ENCODE measurements around the gene NINJ2. TPM values are rescaled to one million over a fixed set of nuclear protein-coding genes. Genes with fewer than 3 reads are reported as not detected.

NINJ2 gene
- total RNA-seq, 1 donor from 2014 or later = not detected

DNA sequence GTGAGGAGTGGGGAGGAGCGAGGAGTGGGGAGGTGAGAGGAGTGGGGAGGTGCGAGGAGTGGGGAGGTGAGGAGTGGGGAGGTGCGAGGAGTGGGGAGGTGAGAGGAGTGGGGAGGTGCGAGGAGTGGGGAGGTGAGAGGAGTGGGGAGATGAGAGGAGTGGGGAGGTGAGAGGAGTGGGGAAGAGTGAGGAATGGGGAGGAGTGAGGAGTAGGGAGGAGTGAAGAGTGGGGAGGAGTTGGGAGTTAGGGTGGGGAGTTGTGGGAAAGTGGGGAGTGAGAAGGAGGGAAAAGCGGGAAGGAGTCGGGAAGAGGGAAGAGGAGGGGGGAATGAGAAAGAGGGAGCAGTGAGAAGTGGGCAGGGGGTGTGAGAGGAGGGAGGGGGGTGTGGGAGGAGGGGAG, 117.4 kb downstream of the NINJ2 start:
- H3K27me3 Mint-ChIP-seq = peaks cover 10% of the 10 kb centered on the region
- TF ChIP-seq, protein P1, sequence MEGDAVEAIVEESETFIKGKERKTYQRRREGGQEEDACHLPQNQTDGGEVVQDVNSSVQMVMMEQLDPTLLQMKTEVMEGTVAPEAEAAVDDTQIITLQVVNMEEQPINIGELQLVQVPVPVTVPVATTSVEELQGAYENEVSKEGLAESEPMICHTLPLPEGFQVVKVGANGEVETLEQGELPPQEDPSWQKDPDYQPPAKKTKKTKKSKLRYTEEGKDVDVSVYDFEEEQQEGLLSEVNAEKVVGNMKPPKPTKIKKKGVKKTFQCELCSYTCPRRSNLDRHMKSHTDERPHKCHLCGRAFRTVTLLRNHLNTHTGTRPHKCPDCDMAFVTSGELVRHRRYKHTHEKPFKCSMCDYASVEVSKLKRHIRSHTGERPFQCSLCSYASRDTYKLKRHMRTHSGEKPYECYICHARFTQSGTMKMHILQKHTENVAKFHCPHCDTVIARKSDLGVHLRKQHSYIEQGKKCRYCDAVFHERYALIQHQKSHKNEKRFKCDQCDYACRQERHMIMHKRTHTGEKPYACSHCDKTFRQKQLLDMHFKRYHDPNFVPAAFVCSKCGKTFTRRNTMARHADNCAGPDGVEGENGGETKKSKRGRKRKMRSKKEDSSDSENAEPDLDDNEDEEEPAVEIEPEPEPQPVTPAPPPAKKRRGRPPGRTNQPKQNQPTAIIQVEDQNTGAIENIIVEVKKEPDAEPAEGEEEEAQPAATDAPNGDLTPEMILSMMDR (conservative IDR thresholded peaks at IDR 0.05) = no peak
- peaks cover 14% of the 10 kb centered on the region for H3K36me3 Mint-ChIP-seq
- H3K9me3 Mint-ChIP-seq = no peaks in the 10 kb centered on the region
- peaks cover 13% of the 10 kb centered on the region for H3K4me1 Mint-ChIP-seq (ENCODE audit: unreplicated experiment)
- no peak for DNase-seq (ENCODE audit: extremely low spot score, unreplicated experiment)
- H3K4me3 Mint-ChIP-seq = no peak overlapping the region
- no peak overlapping the region for H3K27ac Mint-ChIP-seq

DNA sequence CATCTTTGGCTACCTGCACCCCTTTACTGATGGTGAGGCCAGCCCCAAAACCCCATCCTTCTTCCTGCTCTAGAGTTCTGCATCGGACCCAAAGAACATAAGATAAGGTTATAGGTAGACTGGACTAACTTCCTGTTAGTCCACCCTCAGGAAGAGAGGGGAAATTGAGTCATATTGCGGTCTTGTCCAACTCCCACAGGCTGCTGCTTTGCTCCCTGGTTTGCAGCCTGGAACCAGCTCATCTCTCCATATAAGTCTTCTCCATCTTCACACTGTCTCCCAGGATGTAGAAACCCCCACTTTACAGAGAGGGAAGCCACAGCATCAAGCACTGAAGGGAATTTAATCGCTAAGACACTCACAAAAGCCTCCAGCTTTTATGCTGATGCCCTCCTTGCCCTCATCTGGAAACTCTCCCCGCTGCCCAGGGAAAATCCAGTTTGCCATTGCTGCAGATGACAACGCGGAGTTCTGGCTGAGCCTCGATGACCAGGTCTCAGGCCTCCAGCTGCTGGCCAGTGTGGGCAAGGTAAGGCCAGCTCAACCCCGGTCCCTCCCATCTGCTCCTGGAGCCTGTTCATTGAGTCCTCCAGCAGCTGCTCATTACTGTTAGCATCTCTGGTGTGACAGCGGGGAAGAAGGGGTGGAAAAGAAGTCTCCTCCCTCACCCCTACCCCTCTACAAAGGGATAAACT, 118.2 kb downstream of the NINJ2 start:
- Mint-ChIP-seq H3K4me1 (ENCODE audit: unreplicated experiment) (peaks cover 18% of the 10 kb centered on the region), H3K27me3 (peaks cover 10% of the 10 kb centered on the region), H3K27ac (peak overlapping the region; percentile 84), H3K9me3 (no peaks in the 10 kb centered on the region), H3K36me3 (peaks cover 19% of the 10 kb centered on the region), H3K4me3 (no peak overlapping the region)
- DNase-seq (ENCODE audit: extremely low spot score, unreplicated experiment) = no peak
- TF ChIP-seq, protein P1 (conservative IDR thresholded peaks at IDR 0.05) = no peak

DNA sequence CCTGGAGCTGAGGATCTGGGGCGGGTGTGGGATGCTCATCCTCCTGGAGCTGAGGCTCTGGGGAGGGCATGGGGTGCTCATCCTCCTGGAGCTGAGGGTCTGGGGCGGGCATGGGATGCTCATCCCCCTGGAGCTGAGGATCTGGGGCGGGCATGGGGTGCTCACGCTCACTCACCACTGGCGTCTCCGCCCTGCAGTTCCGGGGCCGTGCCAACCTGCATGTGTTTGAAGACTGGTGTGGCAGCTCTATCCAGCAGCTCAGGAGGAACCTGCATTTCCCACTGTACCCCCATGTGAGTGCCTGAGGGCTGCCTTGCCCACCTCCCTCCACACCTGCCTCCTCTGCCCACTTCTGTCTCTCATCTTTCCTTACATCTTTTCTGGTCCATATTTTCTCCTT, 119.1 kb downstream of the NINJ2 start:
- TF ChIP-seq, protein P1 (conservative IDR thresholded peaks at IDR 0.05) = no peak
- H3K27ac Mint-ChIP-seq = peak overlapping the region; percentile 49
- peaks cover 20% of the 10 kb centered on the region for H3K4me1 Mint-ChIP-seq (ENCODE audit: unreplicated experiment)
- DNase-seq (ENCODE audit: extremely low spot score, unreplicated experiment) = no peak
- H3K4me3 Mint-ChIP-seq = no peak overlapping the region
- peaks cover 15% of the 10 kb centered on the region for H3K36me3 Mint-ChIP-seq
- H3K27me3 Mint-ChIP-seq = peaks cover 10% of the 10 kb centered on the region
- peaks cover 4% of the 10 kb centered on the region for H3K9me3 Mint-ChIP-seq

DNA sequence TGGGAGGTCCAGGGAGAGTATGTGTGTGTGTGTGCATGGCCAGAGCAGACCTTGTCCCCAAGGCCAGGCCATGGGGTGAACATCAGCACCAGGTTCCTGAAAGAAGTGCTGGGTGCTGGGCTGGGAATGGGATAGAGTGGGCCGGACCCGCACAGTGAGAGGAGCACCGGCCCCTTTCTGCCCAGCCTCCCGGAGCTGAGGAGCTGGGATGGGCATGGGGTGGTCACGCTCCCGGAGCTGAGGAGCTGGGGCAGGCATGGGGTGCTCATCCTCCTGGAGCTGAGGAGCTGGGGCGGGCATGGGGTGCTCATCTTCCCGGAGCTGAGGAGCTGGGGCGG, 120.2 kb downstream of the NINJ2 start:
- Mint-ChIP-seq H3K36me3 (peaks cover 15% of the 10 kb centered on the region), H3K9me3 (peaks cover 6% of the 10 kb centered on the region), H3K27ac (peak overlapping the region; percentile 87), H3K4me3 (no peak overlapping the region), H3K27me3 (peaks cover 10% of the 10 kb centered on the region), H3K4me1 (ENCODE audit: unreplicated experiment) (peaks cover 25% of the 10 kb centered on the region)
- TF ChIP-seq, protein P1 (conservative IDR thresholded peaks at IDR 0.05) = no peak
- DNase-seq (ENCODE audit: extremely low spot score, unreplicated experiment) = no peak

DNA sequence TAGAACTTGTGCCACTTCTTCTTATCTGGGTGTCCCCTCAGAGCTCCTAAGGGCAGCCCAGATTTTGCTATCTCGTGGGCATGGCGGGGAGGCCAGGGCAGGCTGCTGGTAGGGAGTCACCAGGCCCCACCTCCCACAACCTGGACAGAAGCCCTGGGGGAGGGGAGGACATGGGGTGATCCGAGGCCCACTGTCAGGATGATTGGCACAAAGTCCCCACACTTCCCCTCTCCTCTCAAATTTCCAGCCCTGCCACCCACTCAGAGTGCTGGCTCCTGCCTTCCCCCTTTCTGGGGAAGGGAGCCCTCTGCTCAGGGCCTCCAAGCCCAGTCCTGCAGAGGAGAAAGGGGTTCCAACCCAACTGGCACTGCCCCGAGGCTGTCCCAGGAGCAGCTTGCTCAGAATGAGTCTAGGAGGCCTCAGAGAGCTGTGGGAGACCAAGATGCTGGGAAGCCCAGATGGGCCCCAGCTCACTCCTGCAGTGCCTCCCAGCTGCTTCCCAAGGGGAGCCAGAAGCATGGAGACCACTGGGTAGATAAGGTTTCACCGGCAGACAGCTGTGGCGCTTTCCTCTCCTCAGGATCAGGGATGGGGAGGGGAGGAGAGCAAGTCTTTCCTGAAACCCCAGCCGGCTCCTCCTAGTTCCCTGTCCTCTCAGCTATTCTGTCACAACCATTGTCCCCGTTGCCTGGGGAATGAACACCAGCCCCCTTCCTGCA, 120.7 kb downstream of the NINJ2 start:
- Mint-ChIP-seq H3K4me1 (ENCODE audit: unreplicated experiment) (peaks cover 25% of the 10 kb centered on the region), H3K36me3 (peaks cover 18% of the 10 kb centered on the region), H3K27ac (peak overlapping the region; percentile 87), H3K9me3 (peaks cover 6% of the 10 kb centered on the region), H3K4me3 (peak overlapping the region; percentile 22), H3K27me3 (peaks cover 10% of the 10 kb centered on the region)
- no peak for DNase-seq (ENCODE audit: extremely low spot score, unreplicated experiment)
- TF ChIP-seq, protein P1 (conservative IDR thresholded peaks at IDR 0.05) = no peak
